HPDE6-E6E7 (cell line): Measurements from ENCODE around the gene CDCA7L.
"Not testable (repeated sequence)": the region's sequence is repeated elsewhere in the genome, so short reads cannot be mapped to it uniquely, and the experiment has no call there.

Experiments
- DNase-seq: peaks from one replicate; pipeline ENCODE4 v3.0.0; 2011; ENCODE audit warnings: missing footprints; ENCODE audit errors: extremely low spot score

CDCA7L gene

GRCh38 chr7:21943436-21943835 is 2.3 kb downstream of the CDCA7L start:
- no peak for DNase-seq

GRCh38 chr7:21942955-21943354 is 2.7 kb downstream of the CDCA7L start:
- no peak for DNase-seq

- DNase-seq = peak; percentile 52
These were observed 4.0 kb downstream of the CDCA7L start for GRCh38 chr7:21941611-21942141.

GRCh38 chr7:21939858-21940372 is 5.8 kb downstream of the CDCA7L start:
- DNase-seq = no peak

- DNase-seq = no peak
These were observed 6.4 kb downstream of the CDCA7L start for GRCh38 chr7:21939136-21939857.

GRCh38 chr7:21938463-21938862 is 7.2 kb downstream of the CDCA7L start:
- no peak for DNase-seq

- DNase-seq = no peak
These were observed 10.9 kb downstream of the CDCA7L start for GRCh38 chr7:21934808-21935207.

GRCh38 chr7:21933293-21933692 is 12.4 kb downstream of the CDCA7L start:
- not testable (repeated sequence) for DNase-seq

- DNase-seq = no peak
These were observed 18.0 kb downstream of the CDCA7L start for GRCh38 chr7:21927693-21928092.

GRCh38 chr7:21926448-21926847 is 19.3 kb downstream of the CDCA7L start:
- DNase-seq = no peak

GRCh38 chr7:21923658-21924057 is 22.0 kb downstream of the CDCA7L start:
- no peak for DNase-seq

- no peak for DNase-seq
These were observed 23.1 kb downstream of the CDCA7L start for GRCh38 chr7:21922605-21923004.

- DNase-seq = no peak
These were observed 24.8 kb downstream of the CDCA7L start for GRCh38 chr7:21920936-21921335.

GRCh38 chr7:21918216-21918615 is 27.5 kb downstream of the CDCA7L start:
- no peak for DNase-seq

GRCh38 chr7:21916629-21917028 is 29.1 kb downstream of the CDCA7L start:
- DNase-seq = no peak

- no peak for DNase-seq
These were observed 29.5 kb downstream of the CDCA7L start for GRCh38 chr7:21916176-21916575.

GRCh38 chr7:21915140-21915539 is 30.6 kb downstream of the CDCA7L start:
- no peak for DNase-seq

GRCh38 chr7:21914671-21915070 is 31.0 kb downstream of the CDCA7L start:
- DNase-seq = no peak

- DNase-seq = no peak
These were observed 32.5 kb downstream of the CDCA7L start for GRCh38 chr7:21912931-21913780.

- DNase-seq = no peak
These were observed 33.4 kb downstream of the CDCA7L start for GRCh38 chr7:21912305-21912704.

GRCh38 chr7:21911341-21911875 is 34.3 kb downstream of the CDCA7L start:
- DNase-seq = no peak

GRCh38 chr7:21910253-21910652 is 35.4 kb downstream of the CDCA7L start:
- DNase-seq = no peak
